HepG2 (cell line): Measurements from ENCODE around the gene TM4SF5. TPM values are rescaled to one million over a fixed set of nuclear protein-coding genes. Genes with fewer than 3 reads are reported as not detected.

Experiments used
- ATAC-seq: fragments of 200-7000 bp; cut with Tn5 transposase; 3 replicates; pipeline ENCODE4 v1.9.1; 2020; ENCODE audit warnings: mild to moderate bottlenecking, moderate library complexity
- Bru-seq: library from RNA; stranded (reverse); fragments of 400-500 nt; gene quantifications from one replicate; lab custom pipeline; 2021; lab: Mats Ljungman, UMichigan
- BruChase-seq, 2 experiments: library from RNA; stranded (reverse); fragments of 400-500 nt; gene quantifications; one replicate each; lab custom pipeline; 2021; lab: Mats Ljungman, UMichigan
- BruUV-seq: library from RNA; stranded (reverse); fragments of 400-500 nt; replicated peaks from 2 replicates; lab custom pipeline; 2021; lab: Mats Ljungman, UMichigan
- CTCF ChIA-PET: fragments of 300-600 bp; formaldehyde crosslinking; extraction: SDS; loops from one replicate; lab custom pipeline; 2021; ENCODE audit warnings: low total read pairs, inconsistent platforms, low intra/inter-chr PET ratio; lab: Yijun Ruan, JAX
- POLR2A ChIA-PET: fragments of 350-600 bp; sonication (Branson Sonifier 250); formaldehyde crosslinking; loops from one replicate; lab custom pipeline; 2020; ENCODE audit warnings: antibody characterized with exemption, inconsistent platforms; lab: Yijun Ruan, JAX
- DNase-seq: peaks from one replicate; pipeline ENCODE4 v3.0.0-alpha.2; 2015; ENCODE audit warnings: low spot score
- FAIRE-seq: peaks from 3 replicates; lab custom pipeline; 2011; peaks lifted over from hg19 to GRCh38; lab: Jason Lieb, UNC
- H2AFZ ChIP-seq: one replicate; pipeline ENCODE4 v1.6.1; 2011; ENCODE audit warnings: low read length, inconsistent platforms
- H3K27ac ChIP-seq: fragments of 300-600 bp; 3 replicates; pipeline ENCODE4 v1.8.0; 2011; ENCODE audit warnings: mixed run types, mild to moderate bottlenecking, mixed read lengths, low read length, inconsistent platforms; ENCODE audit not compliant: insufficient read depth; ENCODE audit errors: extremely low read length
- H3K27me3 ChIP-seq, 2 experiments: fragments of 200-600 bp in 1 of 2; 2 replicates in 1 of 2; 3 replicates in 1 of 2; pipeline versions ENCODE4 v1.6.0 to v1.8.0; 2011; ENCODE audit warnings: low read length in 2 of 2, mild to moderate bottlenecking in 2 of 2, moderate library complexity in 2 of 2, inconsistent platforms in 1 of 2; ENCODE audit not compliant: insufficient read depth in 2 of 2, control insufficient read depth in 1 of 2
- H3K36me3 ChIP-seq, 2 experiments: fragments of 200-600 bp in 1 of 2; replicated peaks in 1 of 2; 2 replicates in 1 of 2; 3 replicates in 1 of 2; pipeline versions ENCODE4 v1.5.1 to v1.8.0; 2011; ENCODE audit warnings: low read length in 2 of 2, inconsistent platforms in 1 of 2; ENCODE audit not compliant: insufficient read depth in 2 of 2, control insufficient read depth in 1 of 2
- H3K4me1 ChIP-seq: 2 replicates; pipeline ENCODE4 v1.5.1; 2012; ENCODE audit warnings: low read length, inconsistent platforms; ENCODE audit not compliant: insufficient read depth
- H3K4me2 ChIP-seq: 2 replicates; pipeline ENCODE4 v1.6.0; 2011; ENCODE audit warnings: low read depth, low read length, inconsistent platforms
- H3K4me3 ChIP-seq, 3 experiments: fragments of 200-600 bp in 1 of 3; sonication (generic), shearing (Covaris generic) in 1 of 3; replicated peaks in 1 of 3; 2 replicates each; pipeline ENCODE4 v1.5.1; 2011 to 2016; ENCODE audit warnings: low read length in 3 of 3, inconsistent platforms in 2 of 3, low read depth in 2 of 3, mild to moderate bottlenecking in 2 of 3, control low read depth in 1 of 3, mixed read lengths in 1 of 3; ENCODE audit not compliant: insufficient read depth in 1 of 3
- H3K79me2 ChIP-seq: one replicate; pipeline ENCODE4 v1.6.1; 2011; ENCODE audit warnings: low read length, inconsistent platforms; ENCODE audit not compliant: insufficient read depth
- H3K9ac ChIP-seq: 2 replicates; pipeline ENCODE4 v1.6.0; 2011; ENCODE audit warnings: mild to moderate bottlenecking, low read depth, low read length, inconsistent platforms; ENCODE audit not compliant: insufficient read depth
- H3K9me3 ChIP-seq: 2 replicates; pipeline ENCODE4 v1.5.1; 2012; ENCODE audit warnings: mild to moderate bottlenecking, low read length
- H4K20me1 ChIP-seq: 2 replicates; pipeline ENCODE4 v1.6.0; 2011; ENCODE audit warnings: inconsistent platforms, mild to moderate bottlenecking, low read length, moderate library complexity; ENCODE audit not compliant: insufficient read depth
- BHLHE40 ChIP-seq: IDR thresholded peaks from 2 replicates; pipeline ENCODE4 v1.6.1; 2011; ENCODE audit warnings: low read length, improper control_type of control experiment
- DZIP1 ChIP-seq: sonication (generic); formaldehyde crosslinking; IDR thresholded peaks from 2 replicates; pipeline ENCODE4 v1.5.0; 2020; ENCODE audit warnings: mild to moderate bottlenecking, missing genetic modification reagents
- E2F5 ChIP-seq: sonication (generic); formaldehyde crosslinking; conservative IDR thresholded peaks from 2 replicates; pipeline ENCODE4 v1.4.0; 2020; ENCODE audit warnings: missing genetic modification reagents
- MAFK ChIP-seq, 2 experiments: IDR thresholded peaks in 1 of 2; conservative IDR thresholded peaks in 1 of 2; 2 replicates each; pipeline ENCODE4 v1.6.1; 2011; ENCODE audit warnings: improper control_type of control experiment in 2 of 2, low read length in 2 of 2
- NONO ChIP-seq, 2 experiments: fragments of 450-650 bp in 1 of 2; sonication (generic) in 1 of 2; formaldehyde crosslinking in 1 of 2; IDR thresholded peaks in 1 of 2; conservative IDR thresholded peaks in 1 of 2; 2 replicates each; pipeline versions ENCODE4 v1.6.1 to v1.8.0; 2017 to 2022; ENCODE audit warnings: mild to moderate bottlenecking in 1 of 2, missing genetic modification reagents in 1 of 2, moderate library complexity in 1 of 2
- REL ChIP-seq: sonication (generic); formaldehyde crosslinking; conservative IDR thresholded peaks from 2 replicates; pipeline ENCODE4 v1.8.0; 2022; ENCODE audit warnings: mild to moderate bottlenecking, missing genetic modification reagents, moderate library complexity
- SMAD3 ChIP-seq: sonication (generic); formaldehyde crosslinking; IDR thresholded peaks from 2 replicates; pipeline ENCODE4 v1.4.0; 2020; ENCODE audit warnings: missing genetic modification reagents
- SRF ChIP-seq: IDR thresholded peaks from 2 replicates; pipeline ENCODE4 v1.6.1; 2011; ENCODE audit warnings: mild to moderate bottlenecking, low read depth, low read length, moderate library complexity
- ZBTB44 ChIP-seq: sonication (generic); formaldehyde crosslinking; IDR thresholded peaks from 2 replicates; pipeline ENCODE4 v1.4.0; 2020; ENCODE audit warnings: missing genetic modification reagents
- ZNF331 ChIP-seq: sonication (generic); formaldehyde crosslinking; IDR thresholded peaks from 2 replicates; pipeline ENCODE4 v1.4.0; 2020; ENCODE audit warnings: missing genetic modification reagents
- ZNF567 ChIP-seq: sonication (generic); formaldehyde crosslinking; IDR thresholded peaks from 2 replicates; pipeline ENCODE4 v1.8.1; 2023; ENCODE audit warnings: mild to moderate bottlenecking, missing genetic modification reagents, borderline replicate concordance
- WGBS: methylation state at CpG from one replicate; pipeline ENCODE4 v1.1.6; 2017; ENCODE audit warnings: low lambda C conversion rate; 5-methylcytosine and 5-hydroxymethylcytosine counted together
- in situ Hi-C: cut with HindIII; loops from 2 replicates; pipeline ENCODE4 v1.10.0; 2017; ENCODE audit warnings: low pct_unique_long_range_greater_than_20kb; ENCODE audit not compliant: extremely low pct_ligation_motif_present
- intact Hi-C: fragments of 100-400 bp; cut with micrococcal nuclease; formaldehyde crosslinking; loops from one replicate; pipeline ENCODE4 v1.10.0; 2022; ENCODE audit not compliant: unreplicated experiment
- long read RNA-seq, 2 experiments: library from RNA in 1 of 2; library from polyadenylated mRNA in 1 of 2; stranded (forward) in 1 of 2; unstranded in 1 of 2; transcript quantifications; one replicate each; pipeline ENCODE4 v2.0.0, GENCODE V29; 2019 to 2022
- polyA minus RNA-seq, 3 experiments: library from RNA; depleted of rRNA, polyadenylated mRNA; stranded (reverse); fragments of >200 nt; gene quantifications; 2 replicates each; pipeline ENCODE4 v1.2.3, GENCODE V29; 2011; ENCODE audit warnings: low replicate concordance in 1 of 3
- polyA plus RNA-seq, 8 experiments: library from polyadenylated mRNA; depleted of rRNA in 3 of 8; stranded (reverse) in 7 of 8; unstranded in 1 of 8; fragments of >200 nt; fragmentation: Illumina TruSeq in 4 of 8; extraction: Trizol in 4 of 8; gene quantifications; 2 replicates each; pipeline versions ENCODE4 v1.2.1 to v1.2.3, GENCODE V29; 2011 to 2016; ENCODE audit warnings: low read depth in 4 of 8, missing spikeins in 1 of 8, mixed read lengths in 1 of 8; ENCODE audit not compliant: insufficient read depth in 1 of 8
- total RNA-seq, 5 experiments: library from RNA; depleted of rRNA; stranded (reverse); fragments of >200 nt; fragmentation: Illumina TruSeq; extraction: Trizol; gene quantifications; 2 replicates each; pipeline ENCODE4 v1.2.3, GENCODE V29; 2016; ENCODE audit warnings: low read depth in 1 of 5

TM4SF5 gene
- total RNA-seq (2016; rRNA removed; fragmentation: Illumina TruSeq; extraction: Trizol) = 15.6 and 30.1 TPM in 2 replicates
- 8.3 and 9.3 TPM in 2 replicates for total RNA-seq (2016; cell fraction: cytosol; rRNA removed; fragmentation: Illumina TruSeq; extraction: Trizol; ENCODE audit: low read depth)
- total RNA-seq (2016; cell fraction: insoluble cytoplasmic fraction; rRNA removed; fragmentation: Illumina TruSeq; extraction: Trizol) = 14.2 and 28.3 TPM in 2 replicates
- total RNA-seq (2016; cell fraction: membrane; rRNA removed; fragmentation: Illumina TruSeq; extraction: Trizol) = 6.7 and 7.5 TPM in 2 replicates
- 22.4 and 30.8 TPM in 2 replicates for total RNA-seq (2016; cell fraction: nucleus; rRNA removed; fragmentation: Illumina TruSeq; extraction: Trizol)
- 126 and 152 TPM in 2 replicates for polyA plus RNA-seq (2011; rRNA removed)
- 222 and 275 TPM in 2 replicates for polyA plus RNA-seq (2011; cell fraction: cytosol; rRNA removed)
- 301 and 304 TPM in 2 replicates for polyA plus RNA-seq (2011; cell fraction: nucleus; rRNA removed)
- 238 and 268 TPM in 2 replicates for polyA plus RNA-seq (2012)
- polyA plus RNA-seq (2016; cell fraction: cytosol; fragmentation: Illumina TruSeq; extraction: Trizol; ENCODE audit: low read depth) = 15.7 and 17.8 TPM in 2 replicates
- 26.8 and 28.2 TPM in 2 replicates for polyA plus RNA-seq (2016; cell fraction: insoluble cytoplasmic fraction; fragmentation: Illumina TruSeq; extraction: Trizol; ENCODE audit: low read depth)
- polyA plus RNA-seq (2016; cell fraction: membrane; fragmentation: Illumina TruSeq; extraction: Trizol; ENCODE audit: low read depth) = 14.0 and 14.2 TPM in 2 replicates
- polyA plus RNA-seq (2016; cell fraction: nucleus; fragmentation: Illumina TruSeq; extraction: Trizol; ENCODE audit: insufficient read depth, low read depth) = 81.8 and 84.4 TPM in 2 replicates
- polyA minus RNA-seq (2011; rRNA and poly(A)+ RNA removed; ENCODE audit: low replicate concordance) = 154 TPM in 1 of 2 replicates, not detected in the other
- 71.3 and 75.3 TPM in 2 replicates for polyA minus RNA-seq (2011; cell fraction: cytosol; rRNA and poly(A)+ RNA removed)
- 28.6 and 33.3 TPM in 2 replicates for polyA minus RNA-seq (2011; cell fraction: nucleus; rRNA and poly(A)+ RNA removed)
- Bru-seq, nascent RNA = percentile 70 among the genes with signal in this experiment
- BruChase-seq, experiment 1, labeled RNA remaining after a 6-hour chase = percentile 63 among the genes with signal in this experiment
- BruChase-seq, experiment 2, labeled RNA remaining after a 2-hour chase = percentile 53 among the genes with signal in this experiment
- long read RNA-seq, experiment 1, transcript TM4SF5-201 (5 exons, 708 nt) = major isoform, 128 of 146 reads
- long read RNA-seq, experiment 1, partial matches to known transcripts = 8 of 146 reads
- long read RNA-seq, experiment 1, other reads (novel, unspliced or antisense) = 6 of 146 reads
- long read RNA-seq, experiment 2, transcript TM4SF5-201 (5 exons, 708 nt) = major isoform, 379 of 422 reads
- long read RNA-seq, experiment 2, partial matches to known transcripts = 17 of 422 reads
- long read RNA-seq, experiment 2, other reads (novel, unspliced or antisense) = 24 of 422 reads

GRCh38 chr17:4771519-4772234 is at the start of gene TM4SF5:
Gene TM4SF5 (plus strand): TSS chr17:4771886. CDS start chr17:4771923, 37 bp downstream.
- H3K9ac ChIP-seq = peak within 1 kb of the TSS; percentile 81
- WGBS = 4% methylated on average over 11 of the region's 13 CpGs
- BruUV-seq = no TSS peak
- POLR2A ChIA-PET = interaction anchor here (0.6 to 13.3 kb wide), 22 partner anchors 9 to 198 kb away, joined by 3 to 317 read pairs (median 8); partner anchors contain the start of genes ARRB2, CXCL16, GLTPD2 and MED11
- no peaks in the 10 kb centered on the region for H3K9me3 ChIP-seq
- no peak within 1 kb of the TSS for H2AFZ ChIP-seq
- H3K79me2 ChIP-seq = peaks cover 27% of the 10 kb centered on the region
- no peaks in the 10 kb centered on the region; a peak in 1 of 5 replicates for H3K36me3 ChIP-seq
- in situ Hi-C loops = no loop called here
- intact Hi-C loops = loop anchor here (5.0 kb wide), 1 partner anchor 39 kb away; the partner anchor contains the start of gene MED11
- H3K27me3 ChIP-seq = no peaks in the 10 kb centered on the region; a peak in 1 of 5 replicates
- peaks cover 78% of the 10 kb centered on the region for H3K4me1 ChIP-seq
- CTCF ChIA-PET = no interaction called here
- H3K27ac ChIP-seq = peak within 1 kb of the TSS; percentile 76
- peak; percentile 95 for DNase-seq
- no peaks in the 10 kb centered on the region; the same call in 1 of the 2 replicates for H4K20me1 ChIP-seq
- H3K4me2 ChIP-seq = peak within 1 kb of the TSS; percentile 88
- FAIRE-seq = peak; percentile 95
- peak; percentile 96 for ATAC-seq
- H3K4me3 ChIP-seq = peak within 1 kb of the TSS; percentile 65 to 83 (median 75)
- no peak for TF ChIP-seq BHLHE40
- TF ChIP-seq ZBTB44 = peak; percentile 45; the same call in 1 of the 2 replicates
- TF ChIP-seq NONO (IDR thresholded peaks at IDR 0.05) = no peak
- peak; percentile 88 for TF ChIP-seq NONO (CRISPR knock-in tag; conservative IDR thresholded peaks at IDR 0.05)
- TF ChIP-seq ZNF331 (CRISPR knock-in tag) = peak; percentile 90
- TF ChIP-seq REL (CRISPR knock-in tag) = no peak
- TF ChIP-seq E2F5 (CRISPR knock-in tag) = no peak
- TF ChIP-seq SRF = no peak
- peak; percentile 91; the same call in 1 of the 2 replicates for TF ChIP-seq ZNF567 (CRISPR knock-in tag)
- no peak for TF ChIP-seq MAFK (conservative IDR thresholded peaks at IDR 0.05 in 1 of 2, IDR thresholded peaks at IDR 0.05 in 1 of 2; ENCODE audit: low read length in 2 of 2)
- TF ChIP-seq DZIP1 = 0 out of 2 replicates have a peak, but pooled peaks have one; percentile 37
- peak; percentile 92 for TF ChIP-seq SMAD3 (CRISPR knock-in tag)
